ENCODE data around the gene DMXL2.

DNA sequence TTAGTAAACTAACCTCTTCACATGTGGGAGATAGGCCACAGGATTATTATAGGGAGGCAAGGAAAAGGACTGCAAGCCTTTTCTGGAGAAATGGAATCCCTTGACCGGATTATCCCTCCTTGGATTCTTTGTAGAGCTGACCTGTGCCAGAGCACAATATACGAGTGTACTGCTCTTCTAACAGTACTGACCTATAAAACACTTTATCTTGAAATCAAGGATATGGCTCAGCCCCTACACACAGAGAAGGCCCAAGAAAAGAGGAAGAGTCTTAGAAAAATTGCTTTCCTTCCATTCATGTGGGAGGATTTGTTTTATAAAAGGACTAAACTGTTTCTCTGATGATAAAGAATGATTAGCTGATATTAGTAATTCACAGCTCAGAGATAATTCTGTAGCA lies 42.2 kb downstream of the DMXL2 start:
- TF ChIP-seq, protein P1, sequence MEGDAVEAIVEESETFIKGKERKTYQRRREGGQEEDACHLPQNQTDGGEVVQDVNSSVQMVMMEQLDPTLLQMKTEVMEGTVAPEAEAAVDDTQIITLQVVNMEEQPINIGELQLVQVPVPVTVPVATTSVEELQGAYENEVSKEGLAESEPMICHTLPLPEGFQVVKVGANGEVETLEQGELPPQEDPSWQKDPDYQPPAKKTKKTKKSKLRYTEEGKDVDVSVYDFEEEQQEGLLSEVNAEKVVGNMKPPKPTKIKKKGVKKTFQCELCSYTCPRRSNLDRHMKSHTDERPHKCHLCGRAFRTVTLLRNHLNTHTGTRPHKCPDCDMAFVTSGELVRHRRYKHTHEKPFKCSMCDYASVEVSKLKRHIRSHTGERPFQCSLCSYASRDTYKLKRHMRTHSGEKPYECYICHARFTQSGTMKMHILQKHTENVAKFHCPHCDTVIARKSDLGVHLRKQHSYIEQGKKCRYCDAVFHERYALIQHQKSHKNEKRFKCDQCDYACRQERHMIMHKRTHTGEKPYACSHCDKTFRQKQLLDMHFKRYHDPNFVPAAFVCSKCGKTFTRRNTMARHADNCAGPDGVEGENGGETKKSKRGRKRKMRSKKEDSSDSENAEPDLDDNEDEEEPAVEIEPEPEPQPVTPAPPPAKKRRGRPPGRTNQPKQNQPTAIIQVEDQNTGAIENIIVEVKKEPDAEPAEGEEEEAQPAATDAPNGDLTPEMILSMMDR (IDR thresholded peaks at IDR 0.05; ENCODE audit: poor library complexity) = no peak
- no peak for TF ChIP-seq EZH2phosphoT487 (IDR thresholded peaks at IDR 0.05; ENCODE audit: low read depth, severe bottlenecking, unreplicated experiment)

All from hepatocyte (in vitro differentiated cells).